Gastroesophageal sphincter (tissue), 3 donors: Measurements from ENCODE around the gene IGF2R.

Experiments used
- EP300 ChIP-seq: sonication (generic); formaldehyde crosslinking; IDR thresholded peaks from one replicate; pipeline ENCODE4 v1.6.1; 2017; ENCODE audit warnings: antibody characterized with exemption, mild to moderate bottlenecking
- POLR2A ChIP-seq, 2 donors: fragments of 450-650 bp; IDR thresholded peaks; one replicate each; pipeline ENCODE4 v1.6.1; 2017; ENCODE audit warnings: antibody characterized with exemption in 2 of 2, mild to moderate bottlenecking in 2 of 2, moderate library complexity in 1 of 2
- POLR2AphosphoS5 ChIP-seq: sonication (generic); formaldehyde crosslinking; IDR thresholded peaks from one replicate; pipeline ENCODE4 v1.6.1; 2017; ENCODE audit warnings: antibody characterized with exemption
- TF ChIP-seq, protein P1 (sequence below), 4 experiments: fragments of 200-600 bp in 2 of 4; fragments of 450-650 bp in 2 of 4; sonication (generic) in 1 of 4; IDR thresholded peaks; one replicate each; pipeline ENCODE4 v1.5.1; 2017 to 2019; ENCODE audit warnings: antibody characterized with exemption in 4 of 4, mild to moderate bottlenecking in 2 of 4, moderate library complexity in 2 of 4

DNA sequence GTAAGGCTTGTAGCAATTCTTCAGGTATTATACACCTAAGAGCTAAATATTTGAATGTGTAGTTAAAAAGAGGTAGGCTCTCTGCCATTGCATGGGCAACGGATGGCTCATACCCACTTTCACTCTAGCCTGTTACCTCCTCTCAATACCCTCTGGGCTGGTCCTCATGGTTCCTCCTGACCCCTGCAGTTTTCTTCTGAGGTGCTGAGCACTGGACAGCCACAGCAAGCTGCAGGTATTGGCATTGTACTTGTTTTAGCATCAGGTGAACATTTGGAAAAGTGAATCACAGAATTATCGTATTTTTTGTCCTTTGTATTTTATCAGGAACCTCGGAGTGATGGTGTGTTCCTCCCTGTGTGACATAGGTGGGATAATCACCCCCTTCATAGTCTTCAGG is 185.6 kb downstream of the IGF2R start:
- TF ChIP-seq POLR2A (IDR thresholded peaks at IDR 0.05) (no peak), POLR2AphosphoS5 (no peak), EP300 (no peak)
- TF ChIP-seq, protein P1, sequence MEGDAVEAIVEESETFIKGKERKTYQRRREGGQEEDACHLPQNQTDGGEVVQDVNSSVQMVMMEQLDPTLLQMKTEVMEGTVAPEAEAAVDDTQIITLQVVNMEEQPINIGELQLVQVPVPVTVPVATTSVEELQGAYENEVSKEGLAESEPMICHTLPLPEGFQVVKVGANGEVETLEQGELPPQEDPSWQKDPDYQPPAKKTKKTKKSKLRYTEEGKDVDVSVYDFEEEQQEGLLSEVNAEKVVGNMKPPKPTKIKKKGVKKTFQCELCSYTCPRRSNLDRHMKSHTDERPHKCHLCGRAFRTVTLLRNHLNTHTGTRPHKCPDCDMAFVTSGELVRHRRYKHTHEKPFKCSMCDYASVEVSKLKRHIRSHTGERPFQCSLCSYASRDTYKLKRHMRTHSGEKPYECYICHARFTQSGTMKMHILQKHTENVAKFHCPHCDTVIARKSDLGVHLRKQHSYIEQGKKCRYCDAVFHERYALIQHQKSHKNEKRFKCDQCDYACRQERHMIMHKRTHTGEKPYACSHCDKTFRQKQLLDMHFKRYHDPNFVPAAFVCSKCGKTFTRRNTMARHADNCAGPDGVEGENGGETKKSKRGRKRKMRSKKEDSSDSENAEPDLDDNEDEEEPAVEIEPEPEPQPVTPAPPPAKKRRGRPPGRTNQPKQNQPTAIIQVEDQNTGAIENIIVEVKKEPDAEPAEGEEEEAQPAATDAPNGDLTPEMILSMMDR (IDR thresholded peaks at IDR 0.05), result no peak
